ENCODE data around the gene FNDC3B. TPM values are rescaled to one million over a fixed set of nuclear protein-coding genes. Genes with fewer than 3 reads are reported as not detected.

The FNDC3B gene
- total RNA-seq, 1 donor from 2014 or later = 9.3 TPM

GRCh38 chr3:172128858-172129257 lies 89.5 kb downstream of the FNDC3B start:
- DNase-seq = no peak
- intact Hi-C loops (cut with micrococcal nuclease) = no loop called here
- ChIA-PET CTCF (no interaction called here), POLR2A (no interaction called here)
- H3K4me3 Mint-ChIP-seq = no peak overlapping the region
- no peaks in the 10 kb centered on the region for H3K36me3 Mint-ChIP-seq (ENCODE audit: low read depth)
- ATAC-seq (ENCODE audit: low read depth) = no peak
- peaks cover 8% of the 10 kb centered on the region for H3K27me3 Mint-ChIP-seq
- no peak overlapping the region for H3K27ac Mint-ChIP-seq
- TF ChIP-seq CTCF (IDR thresholded peaks at IDR 0.05) = no peak
- no peaks in the 10 kb centered on the region for H3K9me3 Mint-ChIP-seq
- peaks cover 2% of the 10 kb centered on the region for H3K4me1 Mint-ChIP-seq

GRCh38 chr3:172129498-172129849 lies 90.1 kb downstream of the FNDC3B start:
- H3K27ac Mint-ChIP-seq = no peak overlapping the region
- TF ChIP-seq CTCF (IDR thresholded peaks at IDR 0.05) = no peak
- H3K36me3 Mint-ChIP-seq (ENCODE audit: low read depth) = no peaks in the 10 kb centered on the region
- ChIA-PET POLR2A (interaction anchor here (0.7 kb wide), 1 partner anchor 9 kb away, joined by 4 read pairs; no protein-coding TSS in a partner anchor), CTCF (no interaction called here)
- H3K4me3 Mint-ChIP-seq = no peak overlapping the region
- H3K27me3 Mint-ChIP-seq = peaks cover 8% of the 10 kb centered on the region
- no peaks in the 10 kb centered on the region for H3K9me3 Mint-ChIP-seq
- ATAC-seq (ENCODE audit: low read depth) (no peak), DNase-seq (no peak)
- intact Hi-C loops (cut with micrococcal nuclease) = no loop called here
- H3K4me1 Mint-ChIP-seq = peaks cover 2% of the 10 kb centered on the region

- intact Hi-C loops (cut with micrococcal nuclease) = no loop called here
- CTCF ChIA-PET = no interaction called here
- H3K36me3 Mint-ChIP-seq (ENCODE audit: low read depth) = no peaks in the 10 kb centered on the region
- POLR2A ChIA-PET = interaction anchor here (0.7 kb wide), 1 partner anchor 9 kb away, joined by 4 read pairs; no protein-coding TSS in a partner anchor
- no peak for TF ChIP-seq CTCF (IDR thresholded peaks at IDR 0.05)
- ATAC-seq (ENCODE audit: low read depth) (peak; percentile 45), DNase-seq (no peak)
- no peak overlapping the region for H3K27ac Mint-ChIP-seq
- H3K9me3 Mint-ChIP-seq = no peaks in the 10 kb centered on the region
- peaks cover 2% of the 10 kb centered on the region for H3K4me1 Mint-ChIP-seq
- peaks cover 8% of the 10 kb centered on the region for H3K27me3 Mint-ChIP-seq
- H3K4me3 Mint-ChIP-seq = no peak overlapping the region
Observed at GRCh38 chr3:172129850-172130716, 90.7 kb downstream of the FNDC3B start.

GRCh38 chr3:172130717-172131050 lies 91.3 kb downstream of the FNDC3B start:
- TF ChIP-seq CTCF (IDR thresholded peaks at IDR 0.05) = no peak
- DNase-seq (no peak), ATAC-seq (ENCODE audit: low read depth) (no peak)
- H3K9me3 Mint-ChIP-seq = no peaks in the 10 kb centered on the region
- peaks cover 8% of the 10 kb centered on the region for H3K27me3 Mint-ChIP-seq
- no peaks in the 10 kb centered on the region for H3K36me3 Mint-ChIP-seq (ENCODE audit: low read depth)
- intact Hi-C loops (cut with micrococcal nuclease) = no loop called here
- ChIA-PET CTCF (no interaction called here), POLR2A (no interaction called here)
- H3K4me3 Mint-ChIP-seq = no peak overlapping the region
- H3K4me1 Mint-ChIP-seq = peaks cover 2% of the 10 kb centered on the region
- no peak overlapping the region for H3K27ac Mint-ChIP-seq

- Mint-ChIP-seq H3K27ac (no peak overlapping the region), H3K4me3 (no peak overlapping the region), H3K9me3 (no peaks in the 10 kb centered on the region), H3K36me3 (ENCODE audit: low read depth) (no peaks in the 10 kb centered on the region), H3K4me1 (peaks cover 2% of the 10 kb centered on the region), H3K27me3 (peaks cover 5% of the 10 kb centered on the region)
- TF ChIP-seq CTCF (IDR thresholded peaks at IDR 0.05) = no peak
- intact Hi-C loops (cut with micrococcal nuclease) = no loop called here
- ChIA-PET CTCF (interaction anchor here (1.0 kb wide), 1 partner anchor 8 kb away, joined by 3 read pairs; no protein-coding TSS in a partner anchor), POLR2A (no interaction called here)
- DNase-seq (no peak), ATAC-seq (ENCODE audit: low read depth) (no peak)
Observed at GRCh38 chr3:172131746-172132145, 92.4 kb downstream of the FNDC3B start.
